Left lobe of liver (tissue), 2 donors: ENCODE measurements around the gene UBE2Z. TPM values are rescaled to one million over a fixed set of nuclear protein-coding genes. Genes with fewer than 3 reads are reported as not detected.

ENCODE experiments used
- ATAC-seq: fragments of 200-7000 bp; cut with Tn5 transposase; one replicate; pipeline ENCODE4 v1.9.1; 2020; ENCODE audit warnings: mild to moderate bottlenecking, moderate library complexity
- DNase-seq: peaks from one replicate; pipeline ENCODE4 v3.0.0-alpha.2; 2020; ENCODE audit warnings: low spot score
- total RNA-seq: library from RNA; stranded (reverse); gene quantifications from one replicate; pipeline ENCODE4 v1.2.1, GENCODE V29; 2021
- donor health status: DM: no; HTN: no; CAD: no; lungs with moderate emphysema.
- donor health status: DM: no; HTN: yes; CAD: no.

UBE2Z gene
- total RNA-seq, 1 donor from 2014 or later = 18.7 TPM

DNA sequence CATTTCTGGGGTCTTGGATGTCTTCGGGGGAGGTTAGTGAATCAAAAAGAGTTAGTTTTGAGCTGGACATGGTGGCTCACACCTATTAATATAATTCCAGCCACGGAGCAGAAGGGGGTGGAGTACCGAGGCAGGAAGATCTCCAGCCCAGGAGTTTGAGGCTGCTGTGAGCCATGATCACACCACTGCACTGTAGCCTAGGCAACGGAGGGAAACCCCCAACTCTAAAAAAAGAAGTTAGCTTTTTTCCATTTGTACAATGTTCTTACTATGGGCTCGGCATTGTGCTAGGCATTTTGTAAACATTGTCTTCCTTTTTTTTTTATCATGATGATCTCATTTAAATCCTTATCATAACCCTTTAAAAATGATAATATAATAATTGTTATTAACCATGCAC is 44.7 kb downstream of the UBE2Z start:
- ATAC-seq (no peak), DNase-seq (no peak)

DNA sequence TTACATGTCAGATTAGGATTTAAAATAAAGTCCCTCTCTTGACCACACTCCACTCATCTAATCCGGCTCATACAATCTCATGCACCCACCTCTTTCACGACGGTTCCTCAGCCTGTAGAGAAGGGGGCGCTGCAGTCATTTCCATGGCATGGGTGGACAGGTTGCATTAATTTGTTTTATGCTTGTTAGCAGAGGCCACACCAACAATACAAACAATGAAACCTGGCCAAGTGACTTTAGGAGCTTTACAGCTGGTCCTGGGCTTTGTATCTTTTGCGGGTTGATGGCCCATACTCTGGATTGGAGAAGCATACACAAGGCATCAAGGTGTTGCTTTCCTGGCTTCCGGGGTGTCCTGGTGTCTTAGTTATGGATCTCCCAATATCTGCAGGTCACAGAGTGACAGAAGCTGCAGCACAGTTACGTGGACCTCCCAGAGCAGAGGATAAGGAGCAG is 46.1 kb downstream of the UBE2Z start:
- DNase-seq (no peak), ATAC-seq (no peak)

DNA sequence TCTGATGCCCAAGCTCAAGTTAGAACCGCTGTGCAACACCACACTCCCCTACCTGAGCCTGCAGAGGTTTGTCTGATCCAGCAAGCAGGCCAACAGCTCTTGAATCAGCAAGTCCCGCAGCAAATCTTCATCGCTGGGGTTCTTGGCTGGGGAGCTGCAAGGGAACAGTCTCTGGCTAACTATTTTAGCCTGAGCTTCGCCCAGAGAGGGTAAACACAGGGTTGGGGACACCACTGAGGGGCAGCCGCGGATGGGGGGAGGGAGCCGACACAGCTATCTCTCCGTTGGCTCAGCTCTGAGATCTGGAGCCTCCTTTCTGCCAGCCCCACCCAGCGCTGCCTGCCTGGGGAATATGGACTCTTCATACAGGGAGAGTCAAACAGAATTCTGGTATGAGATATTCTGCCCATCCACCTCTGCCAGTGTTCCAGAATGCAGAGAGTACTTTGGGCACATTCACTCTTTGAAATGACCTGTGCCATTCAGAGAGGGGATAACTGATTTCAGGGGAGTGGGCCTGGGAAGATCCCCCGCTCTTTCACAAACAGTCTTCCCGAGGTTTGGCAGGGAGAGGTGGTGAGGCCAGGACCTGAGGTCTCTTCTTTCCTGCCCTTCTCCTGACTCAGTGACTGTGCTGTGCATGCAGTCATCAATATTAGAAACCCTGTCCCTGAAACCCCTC is 52.8 kb downstream of the UBE2Z start:
- DNase-seq = no peak
- ATAC-seq = no peak

DNA sequence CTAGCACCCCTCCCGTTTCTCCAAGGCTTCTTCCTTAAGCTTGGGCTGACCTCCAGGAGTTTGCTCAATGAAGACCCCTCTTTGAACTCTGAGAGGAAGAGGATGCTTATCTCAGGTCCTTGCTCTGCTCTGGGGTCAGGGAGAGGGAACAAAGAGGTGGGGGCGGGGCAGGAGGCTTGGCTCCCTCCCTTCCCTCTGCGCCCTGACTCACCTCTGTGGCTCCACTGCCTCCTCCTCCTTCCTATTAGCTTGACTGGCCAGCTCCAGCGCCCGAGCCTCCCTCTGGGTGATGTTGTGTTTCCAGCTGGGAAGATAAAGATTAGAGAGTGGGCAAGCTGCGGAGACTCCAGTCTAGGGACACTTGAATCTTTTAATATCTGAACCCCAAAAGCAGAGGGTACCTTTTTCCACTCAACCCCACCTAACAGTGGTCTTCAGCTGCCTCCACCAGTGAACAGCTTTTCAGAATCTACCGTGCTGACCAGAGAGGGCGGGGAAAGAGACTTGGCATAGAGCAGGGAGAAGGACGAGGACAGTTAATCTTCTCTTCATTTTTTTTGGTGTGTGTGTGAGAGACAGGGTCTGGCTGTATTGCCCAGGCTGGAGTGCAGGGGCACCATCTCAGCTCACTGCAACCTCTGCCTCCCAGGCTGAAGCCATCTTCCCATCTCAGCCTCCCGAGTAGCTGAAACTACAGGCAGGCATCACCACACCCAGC is 53.5 kb downstream of the UBE2Z start:
- ATAC-seq (no peak), DNase-seq (no peak)

DNA sequence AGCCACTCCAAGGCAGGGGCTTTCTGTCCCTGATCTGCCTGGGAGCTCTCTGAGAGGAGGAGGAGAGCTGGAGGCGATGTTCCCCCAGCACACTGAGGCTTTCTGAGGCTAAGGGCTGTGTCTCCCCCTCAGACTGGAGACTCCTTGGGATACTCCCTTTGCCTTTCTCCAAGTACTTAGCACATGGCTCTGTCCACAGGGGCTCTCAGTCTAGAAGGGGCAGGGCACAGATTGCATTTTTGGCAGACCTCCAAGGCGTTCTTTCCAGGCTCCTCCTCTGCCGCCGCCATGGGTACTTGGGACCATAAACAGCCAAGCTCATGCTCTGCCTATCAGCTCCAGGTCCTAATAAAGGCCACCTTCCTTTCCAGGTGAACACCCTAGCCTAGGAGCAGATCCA is 62.0 kb downstream of the UBE2Z start:
- ATAC-seq (no peak), DNase-seq (no peak)

DNA sequence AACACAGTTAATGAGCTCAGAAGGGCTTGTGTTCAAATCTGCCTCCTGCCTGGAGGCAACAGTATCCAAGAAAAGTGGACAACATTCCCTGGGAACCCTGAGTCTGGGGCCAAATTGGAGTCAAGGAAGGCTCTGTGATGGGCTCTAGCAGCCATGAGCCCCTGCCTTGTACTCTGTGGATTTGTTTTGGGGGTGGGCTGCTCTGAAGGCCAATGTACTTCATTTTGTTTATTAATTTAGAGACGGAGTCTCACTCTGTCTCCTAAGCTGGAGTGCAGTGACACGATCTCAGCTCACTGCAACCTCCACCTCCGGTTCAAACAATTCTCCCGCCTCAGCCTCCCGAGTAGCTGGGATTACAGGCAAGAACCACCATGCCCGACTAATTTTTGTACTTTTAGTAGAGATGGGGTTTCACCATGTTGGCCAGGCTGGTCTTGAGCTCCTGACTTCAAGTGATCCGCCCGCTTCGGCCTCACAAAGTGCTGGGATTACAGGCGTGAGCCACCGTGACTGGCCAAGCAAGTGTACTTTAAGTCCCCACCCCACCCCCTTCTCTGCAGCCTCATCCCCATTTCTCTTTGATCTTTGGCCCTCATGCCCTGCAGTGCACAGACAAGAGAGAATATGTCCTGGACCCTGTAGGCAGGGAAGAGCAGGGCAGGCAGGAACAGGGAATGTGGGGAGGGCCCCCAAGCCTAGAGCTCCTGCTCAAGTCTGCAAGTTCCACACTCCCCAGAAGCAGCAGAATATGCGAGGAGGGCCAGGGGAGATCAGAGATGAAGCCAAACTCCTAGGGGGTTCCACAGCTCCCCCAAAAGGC is 62.9 kb downstream of the UBE2Z start:
- ATAC-seq = no peak

DNA sequence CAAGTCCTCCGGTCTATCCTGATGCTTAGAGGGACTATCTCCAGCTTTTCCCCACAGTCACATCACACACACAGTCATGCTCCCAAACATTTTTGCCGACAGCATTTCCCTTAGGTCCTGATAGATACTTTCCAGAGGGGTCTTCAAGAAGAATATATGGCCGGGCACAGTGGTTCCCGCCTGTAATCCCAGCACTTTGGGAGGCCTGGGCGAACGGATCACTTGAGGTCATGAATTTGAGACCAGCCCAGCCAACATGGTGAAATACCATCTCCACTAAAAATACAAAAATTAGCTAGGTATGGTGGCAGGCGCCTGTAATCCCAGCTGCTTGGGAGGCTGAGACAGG is 64.5 kb downstream of the UBE2Z start:
- no peak for DNase-seq
- ATAC-seq = no peak

More for the DNA sequence above, 62.9 kb downstream of the UBE2Z start:
- DNase-seq = no peak

DNA sequence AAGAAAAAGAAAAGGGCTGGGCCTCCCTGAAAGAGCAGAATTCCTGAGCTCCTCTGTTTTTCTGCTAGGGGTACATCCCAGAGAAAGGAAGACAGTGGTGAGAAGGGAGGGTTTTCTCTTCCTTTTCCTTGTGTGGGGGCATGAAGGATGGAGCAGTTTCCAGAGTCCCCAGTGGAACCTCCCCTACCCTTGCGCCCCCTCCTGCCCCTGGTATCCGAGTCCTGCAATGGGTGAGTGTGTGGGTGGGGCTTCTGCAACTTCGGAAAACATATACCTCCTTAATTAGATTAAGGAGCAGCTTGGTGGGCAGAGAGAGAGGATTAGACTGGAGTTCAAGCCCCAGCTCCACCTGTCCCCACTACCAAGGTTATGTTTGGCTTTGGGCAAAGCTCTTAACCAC is 65.6 kb downstream of the UBE2Z start:
- ATAC-seq (no peak), DNase-seq (no peak)

Other genes with a start within 250 kb of the UBE2Z start
- gene PRAC1, start 185.9 kb upstream of the UBE2Z start, total RNA-seq = not detected
- not detected for gene PRAC2, start 185.2 kb upstream of the UBE2Z start, total RNA-seq
- 0.08 TPM for gene HOXB13, start 179.7 kb upstream of the UBE2Z start, total RNA-seq
- gene TTLL6, start 91.2 kb upstream of the UBE2Z start, total RNA-seq = not detected
- gene CALCOCO2, start 77.4 kb upstream of the UBE2Z start, total RNA-seq = 66.8 TPM
- gene ATP5MC1, start 15.6 kb upstream of the UBE2Z start, total RNA-seq = 55.2 TPM
- gene SNF8, start 36.4 kb downstream of the UBE2Z start, total RNA-seq = 53.4 TPM
- gene GIP, start 60.2 kb downstream of the UBE2Z start, total RNA-seq = not detected
- 1.2 TPM for gene IGF2BP1, start 89.0 kb downstream of the UBE2Z start, total RNA-seq
- gene B4GALNT2, start 224.4 kb downstream of the UBE2Z start, total RNA-seq = 0.03 TPM